Endothelial cell of umbilical vein (primary cell): ENCODE measurements around the gene DLG1.

ENCODE experiments used
- CTCF ChIP-seq, 2 donors: IDR thresholded peaks; 1 replicate in 1 of 2; 2 replicates in 1 of 2; pipeline ENCODE4 v1.5.1; 2011; ENCODE audit warnings: low read length in 2 of 2, mild to moderate bottlenecking in 2 of 2, moderate library complexity in 2 of 2, control low read depth in 1 of 2, inconsistent platforms in 1 of 2, low read depth in 1 of 2; ENCODE audit not compliant: insufficient read depth in 1 of 2; ENCODE audit errors: extremely low read depth in 1 of 2
- EZH2 ChIP-seq: IDR thresholded peaks from 2 replicates; pipeline ENCODE4 v1.6.1; 2012; ENCODE audit warnings: borderline replicate concordance, low read depth, mild to moderate bottlenecking, moderate library complexity, low read length, inconsistent platforms; ENCODE audit not compliant: severe bottlenecking
- FOS ChIP-seq: IDR thresholded peaks from 2 replicates; pipeline ENCODE4 v1.6.1; 2011; ENCODE audit warnings: mild to moderate bottlenecking, low read length, moderate library complexity, borderline replicate concordance; ENCODE audit not compliant: insufficient read depth
- GATA2 ChIP-seq: IDR thresholded peaks from 2 replicates; pipeline ENCODE4 v1.7.0; 2011; ENCODE audit warnings: low read depth, mild to moderate bottlenecking, moderate library complexity, mixed read lengths, low read length; ENCODE audit not compliant: insufficient read length, insufficient read depth
- JUN ChIP-seq: IDR thresholded peaks from 2 replicates; pipeline ENCODE4 v1.6.1; 2011; ENCODE audit warnings: borderline replicate concordance, low read depth; ENCODE audit not compliant: insufficient read length, insufficient read depth
- MAX ChIP-seq: IDR thresholded peaks from 2 replicates; pipeline ENCODE4 v1.6.1; 2011; ENCODE audit not compliant: insufficient read depth, insufficient read length
- MYC ChIP-seq: IDR thresholded peaks from one replicate; pipeline ENCODE4 v1.6.1; 2011; ENCODE audit warnings: mild to moderate bottlenecking, low read depth, low read length
- POLR2A ChIP-seq: IDR thresholded peaks from 2 replicates; pipeline ENCODE4 v1.6.1; 2012; ENCODE audit warnings: low read depth, mild to moderate bottlenecking, control low read depth, low read length
- POLR2AphosphoS5 ChIP-seq: IDR thresholded peaks from 2 replicates; pipeline ENCODE4 v1.6.1; 2012; ENCODE audit warnings: low read depth, mild to moderate bottlenecking, control low read depth, low read length, moderate library complexity; ENCODE audit not compliant: insufficient read depth

GRCh38 chr3:197309528-197310361 is 11.3 kb upstream of the DLG1 start:
- TF ChIP-seq MAX (no peak), CTCF (IDR thresholded peaks at IDR 0.05; ENCODE audit: extremely low read depth in 1 of 2, insufficient read depth in 1 of 2, low read depth in 1 of 2, low read length in 2 of 2) (no peak), FOS (peak; percentile 69), EZH2 (no peak), POLR2AphosphoS5 (no peak), POLR2A (no peak), MYC (no peak), JUN (peak; percentile 68), GATA2 (no peak)
